ENCODE measurements around the gene IRF8.

The IRF8 gene

GRCh38 chr16:85894266-85894665, 4.7 kb upstream of the IRF8 start:
- H3K9ac ChIP-seq (ENCODE audit: low read length), result no peak overlapping the region
- H3K4me3 ChIP-seq (ENCODE audit: low read length), result no peak overlapping the region
- H3K4me2 ChIP-seq (ENCODE audit: low read length), result no peak overlapping the region
- peaks cover 2% of the 10 kb centered on the region for H3K36me3 ChIP-seq (replicated peaks; ENCODE audit: low read depth, low read length)
- H3K79me2 ChIP-seq (ENCODE audit: low read length), result peaks cover 13% of the 10 kb centered on the region
- no peak overlapping the region for H3K27ac ChIP-seq (ENCODE audit: low read length)
- TF ChIP-seq EZH2phosphoT487 (IDR thresholded peaks at IDR 0.05; ENCODE audit: low read depth), result no peak
- peak; percentile 72 for TF ChIP-seq CTCF (IDR thresholded peaks at IDR 0.05; ENCODE audit: low read depth, low read length)
- H4K20me1 ChIP-seq (ENCODE audit: insufficient read depth, low read length), result no peaks in the 10 kb centered on the region
- H3K9me3 ChIP-seq (ENCODE audit: insufficient read depth, low read length), result no peaks in the 10 kb centered on the region
- H3K27me3 ChIP-seq (ENCODE audit: low read depth, low read length), result peaks cover 25% of the 10 kb centered on the region
- no peak overlapping the region; the same call in 1 of the 2 replicates for H2AFZ ChIP-seq (ENCODE audit: low read depth, low read length)
- peaks cover 24% of the 10 kb centered on the region for H3K4me1 ChIP-seq (ENCODE audit: low read length)

- no peak overlapping the region for H3K27ac ChIP-seq (ENCODE audit: low read length)
- H3K4me3 ChIP-seq (ENCODE audit: low read length), result peak overlapping the region; percentile 84
- H3K9ac ChIP-seq (ENCODE audit: low read length), result peak overlapping the region; percentile 94
- peaks cover 29% of the 10 kb centered on the region for H4K20me1 ChIP-seq (ENCODE audit: insufficient read depth, low read length)
- no peak overlapping the region for H2AFZ ChIP-seq (ENCODE audit: low read depth, low read length)
- H3K4me2 ChIP-seq (ENCODE audit: low read length), result peak overlapping the region; percentile 95
- H3K36me3 ChIP-seq (replicated peaks; ENCODE audit: low read depth, low read length), result peaks cover 33% of the 10 kb centered on the region
- H3K9me3 ChIP-seq (ENCODE audit: insufficient read depth, low read length), result no peaks in the 10 kb centered on the region
- peaks cover 22% of the 10 kb centered on the region for H3K27me3 ChIP-seq (ENCODE audit: low read depth, low read length)
- H3K4me1 ChIP-seq (ENCODE audit: low read length), result peaks cover 35% of the 10 kb centered on the region
- H3K79me2 ChIP-seq (ENCODE audit: low read length), result peaks cover 44% of the 10 kb centered on the region
- TF ChIP-seq EZH2phosphoT487 (IDR thresholded peaks at IDR 0.05; ENCODE audit: low read depth), result no peak
- peak; percentile 62 for TF ChIP-seq CTCF (IDR thresholded peaks at IDR 0.05; ENCODE audit: low read depth, low read length)
These were observed 1.6 kb upstream of the IRF8 start for GRCh38 chr16:85897382-85897781.

- H3K79me2 ChIP-seq (ENCODE audit: low read length), result peaks cover 64% of the 10 kb centered on the region
- H3K4me3 ChIP-seq (ENCODE audit: low read length), result peak overlapping the region; percentile 84
These were observed 482 bp downstream of the IRF8 start for GRCh38 chr16:85899444-85899843.

More at GRCh38 chr16:85899444-85899843, 482 bp downstream of the IRF8 start:
- H3K27me3 ChIP-seq (ENCODE audit: low read depth, low read length), result peaks cover 18% of the 10 kb centered on the region
- H4K20me1 ChIP-seq (ENCODE audit: insufficient read depth, low read length), result peaks cover 46% of the 10 kb centered on the region
- H3K27ac ChIP-seq (ENCODE audit: low read length), result peak overlapping the region; percentile 88
- no peaks in the 10 kb centered on the region for H3K9me3 ChIP-seq (ENCODE audit: insufficient read depth, low read length)
- no peak overlapping the region for H2AFZ ChIP-seq (ENCODE audit: low read depth, low read length)
- TF ChIP-seq CTCF (IDR thresholded peaks at IDR 0.05; ENCODE audit: low read depth, low read length) (no peak), EZH2phosphoT487 (IDR thresholded peaks at IDR 0.05; ENCODE audit: low read depth) (no peak)
- H3K9ac ChIP-seq (ENCODE audit: low read length), result peak overlapping the region; percentile 94
- H3K4me1 ChIP-seq (ENCODE audit: low read length), result peaks cover 49% of the 10 kb centered on the region
- peaks cover 50% of the 10 kb centered on the region for H3K36me3 ChIP-seq (replicated peaks; ENCODE audit: low read depth, low read length)
- peak overlapping the region; percentile 95 for H3K4me2 ChIP-seq (ENCODE audit: low read length)

All from OCI-LY3 (cell line).